Smooth muscle cell (in vitro differentiated cells): Measurements from ENCODE around the gene DDX46. TPM values are rescaled to one million over a fixed set of nuclear protein-coding genes. Genes with fewer than 3 reads are reported as not detected.

Experiments used
- DNase-seq: peaks from one replicate; lab custom pipeline; 2025; ENCODE audit not compliant: unreplicated experiment; lab: John Stamatoyannopoulos, UW
- H2AFZ ChIP-seq: fragments of 200-600 bp; sonication (generic); 2 replicates; pipeline ENCODE4 v1.6.0; 2016; ENCODE audit warnings: antibody characterized with exemption, low read depth, mild to moderate bottlenecking
- H3F3A ChIP-seq: fragments of 200-600 bp; sonication (generic); 2 replicates; pipeline ENCODE4 v1.6.0; 2017; ENCODE audit warnings: antibody characterized with exemption, low read depth
- H3K27ac ChIP-seq: fragments of 200-600 bp; sonication (generic); 2 replicates; pipeline ENCODE4 v1.5.1; 2016; ENCODE audit warnings: low read depth, mild to moderate bottlenecking
- H3K27me3 ChIP-seq: fragments of 200-600 bp; sonication (generic); 2 replicates; pipeline ENCODE4 v1.6.1; 2016; ENCODE audit warnings: low read depth, mild to moderate bottlenecking
- H3K36me3 ChIP-seq: fragments of 200-600 bp; sonication (generic); 2 replicates; pipeline ENCODE4 v1.5.1; 2016; ENCODE audit warnings: low read depth
- H3K4me1 ChIP-seq: fragments of 200-600 bp; sonication (generic); 2 replicates; pipeline ENCODE4 v1.5.1; 2016; ENCODE audit warnings: low read depth
- H3K4me2 ChIP-seq: fragments of 200-600 bp; sonication (generic); 2 replicates; pipeline ENCODE4 v1.6.0; 2016; ENCODE audit warnings: mild to moderate bottlenecking
- H3K4me3 ChIP-seq: fragments of 200-600 bp; sonication (generic); 2 replicates; pipeline ENCODE4 v1.5.1; 2016; ENCODE audit warnings: mild to moderate bottlenecking
- H3K79me2 ChIP-seq: fragments of 200-600 bp; sonication (generic); 2 replicates; pipeline ENCODE4 v1.6.0; 2016; ENCODE audit warnings: low read depth, mild to moderate bottlenecking
- H3K9ac ChIP-seq: fragments of 200-600 bp; sonication (generic); 2 replicates; pipeline ENCODE4 v1.6.0; 2016; ENCODE audit warnings: low read depth
- H3K9me3 ChIP-seq: fragments of 200-600 bp; sonication (generic); replicated peaks from 2 replicates; pipeline ENCODE4 v1.5.1; 2016; ENCODE audit warnings: low read depth
- H4K20me1 ChIP-seq: fragments of 200-600 bp; sonication (generic); 2 replicates; pipeline ENCODE4 v1.6.0; 2016; ENCODE audit warnings: low read depth
- WGBS: methylation state at CpG from one replicate; pipeline ENCODE4 v1.1.7; 2016; ENCODE audit warnings: low lambda C conversion rate; 5-methylcytosine and 5-hydroxymethylcytosine counted together
- polyA plus RNA-seq: library from polyadenylated mRNA; unstranded; fragments of >200 nt; fragmentation: Nextera tagmentation; extraction: Ambion mirVana; gene quantifications from 2 replicates; pipeline ENCODE4 v1.2.1, GENCODE V29; 2016
- total RNA-seq: library from RNA; depleted of rRNA; stranded (reverse); fragments of >200 nt; gene quantifications from 2 replicates; pipeline ENCODE4 v1.2.3, GENCODE V29; 2014
- TF ChIP-seq, protein P1 (sequence below): fragments of 200-600 bp; sonication (generic); IDR thresholded peaks from 2 replicates; pipeline ENCODE4 v1.5.1; 2017; ENCODE audit warnings: borderline replicate concordance, mild to moderate bottlenecking, antibody characterized with exemption; ENCODE audit not compliant: insufficient read depth, poor library complexity, severe bottlenecking

DDX46 gene
- total and polyA plus RNA-seq, 2 experiments from 2014 or later = 18.5 to 29.2 TPM

GRCh38 chr5:134864707-134865106 is 106.1 kb downstream of the DDX46 start:
- Histone ChIP-seq H3K9me3 (no peaks in the 10 kb centered on the region), H3K79me2 (no peaks in the 10 kb centered on the region), H2AFZ (no peak overlapping the region), H3F3A (no peaks in the 10 kb centered on the region), H4K20me1 (peaks cover 7% of the 10 kb centered on the region), H3K4me1 (no peaks in the 10 kb centered on the region), H3K27ac (no peak overlapping the region), H3K4me3 (no peak overlapping the region), H3K4me2 (no peak overlapping the region), H3K9ac (no peak overlapping the region), H3K27me3 (no peaks in the 10 kb centered on the region), H3K36me3 (peaks cover 6% of the 10 kb centered on the region)
- 93% methylated on average over 2 of the region's 2 CpGs for WGBS
- no peak for DNase-seq
- TF ChIP-seq, protein P1, sequence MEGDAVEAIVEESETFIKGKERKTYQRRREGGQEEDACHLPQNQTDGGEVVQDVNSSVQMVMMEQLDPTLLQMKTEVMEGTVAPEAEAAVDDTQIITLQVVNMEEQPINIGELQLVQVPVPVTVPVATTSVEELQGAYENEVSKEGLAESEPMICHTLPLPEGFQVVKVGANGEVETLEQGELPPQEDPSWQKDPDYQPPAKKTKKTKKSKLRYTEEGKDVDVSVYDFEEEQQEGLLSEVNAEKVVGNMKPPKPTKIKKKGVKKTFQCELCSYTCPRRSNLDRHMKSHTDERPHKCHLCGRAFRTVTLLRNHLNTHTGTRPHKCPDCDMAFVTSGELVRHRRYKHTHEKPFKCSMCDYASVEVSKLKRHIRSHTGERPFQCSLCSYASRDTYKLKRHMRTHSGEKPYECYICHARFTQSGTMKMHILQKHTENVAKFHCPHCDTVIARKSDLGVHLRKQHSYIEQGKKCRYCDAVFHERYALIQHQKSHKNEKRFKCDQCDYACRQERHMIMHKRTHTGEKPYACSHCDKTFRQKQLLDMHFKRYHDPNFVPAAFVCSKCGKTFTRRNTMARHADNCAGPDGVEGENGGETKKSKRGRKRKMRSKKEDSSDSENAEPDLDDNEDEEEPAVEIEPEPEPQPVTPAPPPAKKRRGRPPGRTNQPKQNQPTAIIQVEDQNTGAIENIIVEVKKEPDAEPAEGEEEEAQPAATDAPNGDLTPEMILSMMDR = no peak

DNA sequence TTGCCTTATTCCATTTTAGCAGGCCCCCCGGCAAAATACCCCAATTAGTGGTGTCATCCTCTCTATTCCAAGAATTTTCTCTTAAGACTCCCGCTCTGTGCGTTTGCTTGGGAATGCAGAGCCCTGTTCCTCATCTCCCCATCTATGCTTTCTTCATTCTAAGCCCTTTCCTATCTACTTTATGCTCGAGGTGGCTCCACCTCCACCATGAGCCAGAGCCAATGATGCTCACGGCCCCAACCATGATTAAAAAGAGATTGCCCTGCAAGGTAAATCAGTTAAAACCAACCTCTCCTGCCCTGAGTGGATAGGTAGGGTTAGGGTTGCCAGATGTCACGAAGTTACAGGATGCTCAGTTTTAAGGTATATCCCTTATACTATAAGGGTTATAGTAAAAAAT is 114.9 kb downstream of the DDX46 start:
- Histone ChIP-seq H4K20me1 (no peaks in the 10 kb centered on the region), H3K27ac (peak overlapping the region; percentile 89), H3K36me3 (no peaks in the 10 kb centered on the region), H3K4me1 (peaks cover 4% of the 10 kb centered on the region), H2AFZ (peak overlapping the region; percentile 97), H3K79me2 (peaks cover 31% of the 10 kb centered on the region), H3K9ac (peak overlapping the region; percentile 91), H3F3A (peaks cover 14% of the 10 kb centered on the region), H3K4me3 (peak overlapping the region; percentile 86), H3K27me3 (no peaks in the 10 kb centered on the region), H3K4me2 (peak overlapping the region; percentile 94), H3K9me3 (no peaks in the 10 kb centered on the region)
- TF ChIP-seq, protein P1 = no peak
- WGBS = 81% methylated on average over 6 of the region's 6 CpGs
- no peak for DNase-seq

DNA sequence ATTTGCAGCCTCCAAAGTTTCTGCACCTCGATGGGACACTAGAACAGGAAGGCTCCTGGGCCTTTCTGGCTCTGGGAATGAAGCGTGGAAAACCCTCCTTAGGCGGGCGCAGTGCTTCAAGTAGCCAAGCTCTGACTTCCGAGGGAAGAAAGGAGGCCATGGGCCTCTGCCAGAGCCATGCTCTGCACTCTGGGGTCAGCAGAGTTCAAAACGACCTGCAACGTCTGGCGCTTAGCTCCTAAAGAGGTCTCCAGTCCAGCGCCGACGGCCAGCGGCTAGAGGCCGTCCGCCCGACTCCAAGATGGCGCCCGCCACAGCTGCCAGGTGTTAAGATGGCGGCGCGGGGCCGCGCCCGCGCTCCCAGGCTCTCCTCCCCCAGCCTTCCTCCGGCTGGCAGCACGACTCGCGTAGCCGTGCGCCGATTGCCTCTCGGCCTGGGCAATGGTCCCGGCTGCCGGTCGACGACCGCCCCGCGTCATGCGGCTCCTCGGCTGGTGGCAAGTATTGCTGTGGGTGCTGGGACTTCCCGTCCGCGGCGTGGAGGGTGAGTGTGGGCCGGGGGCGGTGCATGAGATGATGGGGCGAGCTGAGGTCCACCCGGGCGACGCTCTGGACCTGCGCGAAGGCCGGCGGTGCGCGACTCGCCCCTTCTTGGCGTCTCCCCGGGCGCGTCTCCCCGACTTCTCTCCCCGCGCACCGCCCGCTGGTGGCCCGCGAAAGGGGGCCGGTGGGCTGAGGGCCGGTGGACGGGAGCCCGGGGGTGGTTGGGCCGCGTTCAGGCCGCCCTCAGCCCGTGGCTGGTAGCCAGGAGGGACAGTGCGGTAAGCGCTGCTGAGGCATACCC is 115.6 kb downstream of the DDX46 start, which contains the start of gene TXNDC15:
Gene TXNDC15 (plus strand): TSS at position 385 of the 844 bp plus-strand sequence. CDS start 57 bp downstream, at position 442.
- TF ChIP-seq, protein P1 = no peak
- H3K4me3 ChIP-seq = peak within 1 kb of the TSS; percentile 86
- H3K9me3 ChIP-seq = no peaks in the 10 kb centered on the region
- H3K9ac ChIP-seq = peak within 1 kb of the TSS; percentile 91
- no peaks in the 10 kb centered on the region for H3K27me3 ChIP-seq
- H4K20me1 ChIP-seq = peaks cover 7% of the 10 kb centered on the region
- DNase-seq = peak; percentile 48
- peaks cover 14% of the 10 kb centered on the region for H3F3A ChIP-seq
- no peaks in the 10 kb centered on the region for H3K36me3 ChIP-seq
- peaks cover 38% of the 10 kb centered on the region for H3K79me2 ChIP-seq
- H3K27ac ChIP-seq = peak within 1 kb of the TSS; percentile 89
- peaks cover 4% of the 10 kb centered on the region for H3K4me1 ChIP-seq
- 8% methylated on average over 47 of the region's 79 CpGs for WGBS
- peak within 1 kb of the TSS; percentile 97 for H2AFZ ChIP-seq
- H3K4me2 ChIP-seq = peak within 1 kb of the TSS; percentile 94
